Tibial nerve (tissue), 4 donors: Measurements from ENCODE around the gene QSOX2. TPM values are rescaled to one million over a fixed set of nuclear protein-coding genes. Genes with fewer than 3 reads are reported as not detected.

Experiments used
- DNase-seq, 2 donors: peaks; one replicate each; pipeline ENCODE4 v3.0.0-alpha.2; 2019; ENCODE audit warnings: low spot score in 2 of 2
- H3K27ac ChIP-seq, 4 donors: fragments of 200-600 bp; sonication (generic) in 3 of 4; one replicate each; pipeline ENCODE4 v1.5.1; 2017 to 2019; ENCODE audit warnings: mild to moderate bottlenecking in 1 of 4
- H3K27me3 ChIP-seq, 2 donors: fragments of 200-600 bp; sonication (generic) in 1 of 2; one replicate each; pipeline versions ENCODE4 v1.5.1 to v1.6.0; 2017 to 2019
- H3K36me3 ChIP-seq, 3 donors: fragments of 200-600 bp; sonication (generic); one replicate each; pipeline ENCODE4 v1.5.1; 2018 to 2019
- H3K4me1 ChIP-seq, 4 donors: fragments of 200-600 bp; sonication (generic) in 3 of 4; one replicate each; pipeline ENCODE4 v1.5.1; 2017 to 2019
- H3K4me3 ChIP-seq, 4 donors: fragments of 200-600 bp; sonication (generic) in 3 of 4; one replicate each; pipeline ENCODE4 v1.5.1; 2017 to 2019; ENCODE audit warnings: mild to moderate bottlenecking in 1 of 4, moderate library complexity in 1 of 4
- H3K9me3 ChIP-seq, 4 donors: fragments of 200-600 bp; sonication (generic) in 3 of 4; one replicate each; pipeline ENCODE4 v1.5.1; 2017 to 2019
- EP300 ChIP-seq, 2 donors: sonication (generic); formaldehyde crosslinking; IDR thresholded peaks; one replicate each; pipeline ENCODE4 v1.6.1; 2017; ENCODE audit warnings: antibody characterized with exemption in 2 of 2, mild to moderate bottlenecking in 1 of 2
- POLR2A ChIP-seq, 2 donors: fragments of 450-650 bp; IDR thresholded peaks; one replicate each; pipeline ENCODE4 v1.6.1; 2017; ENCODE audit warnings: antibody characterized with exemption in 2 of 2, mild to moderate bottlenecking in 2 of 2, moderate library complexity in 2 of 2
- WGBS, 2 donors: methylation state at CpG; one replicate each; pipeline ENCODE4 v1.1.5; 2018; 5-methylcytosine and 5-hydroxymethylcytosine counted together
- total RNA-seq, 4 donors: library from RNA; depleted of rRNA; stranded (reverse); fragments of >200 nt; gene quantifications; one replicate each; pipeline ENCODE4 v1.1.0, GENCODE V29; 2016
- TF ChIP-seq, protein P1 (sequence below), 5 experiments: fragments of 200-600 bp in 3 of 5; fragments of 450-650 bp in 2 of 5; sonication (generic) in 3 of 5; IDR thresholded peaks; one replicate each; pipeline ENCODE4 v1.5.1; 2016 to 2019; ENCODE audit warnings: antibody characterized with exemption in 5 of 5, mild to moderate bottlenecking in 3 of 5, moderate library complexity in 2 of 5

Gene QSOX2
- total RNA-seq, 4 donors from 2014 or later: 10.2 to 16.8 (median 11.8) TPM

DNA sequence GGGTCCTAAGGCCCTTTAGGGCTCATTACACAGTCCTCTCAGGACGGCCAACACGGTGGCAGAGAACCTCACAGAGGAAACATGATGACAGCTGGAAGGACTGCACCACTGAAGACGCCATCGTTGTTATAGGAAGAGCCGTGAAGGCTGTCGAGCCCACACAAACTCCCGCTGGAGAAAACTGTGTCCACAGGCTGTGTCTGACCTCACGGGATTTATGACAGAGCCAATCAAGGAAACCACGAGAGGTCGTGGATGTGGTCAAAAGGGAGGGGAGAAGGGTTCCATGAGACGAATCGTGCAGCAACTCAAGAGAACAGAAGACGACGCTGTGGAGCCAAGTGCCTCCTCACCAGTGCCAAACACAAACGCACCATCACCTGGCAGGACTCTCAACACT is 12.2 kb downstream of the QSOX2 start:
- no peaks in the 10 kb centered on the region for H3K9me3 ChIP-seq
- WGBS, 2 donors: 73 to 75% methylated on average over 15 of the region's 15 CpGs
- peaks cover 0 to 50% (median 0%) of the 10 kb centered on the region in 3 donors for H3K36me3 ChIP-seq

DNA sequence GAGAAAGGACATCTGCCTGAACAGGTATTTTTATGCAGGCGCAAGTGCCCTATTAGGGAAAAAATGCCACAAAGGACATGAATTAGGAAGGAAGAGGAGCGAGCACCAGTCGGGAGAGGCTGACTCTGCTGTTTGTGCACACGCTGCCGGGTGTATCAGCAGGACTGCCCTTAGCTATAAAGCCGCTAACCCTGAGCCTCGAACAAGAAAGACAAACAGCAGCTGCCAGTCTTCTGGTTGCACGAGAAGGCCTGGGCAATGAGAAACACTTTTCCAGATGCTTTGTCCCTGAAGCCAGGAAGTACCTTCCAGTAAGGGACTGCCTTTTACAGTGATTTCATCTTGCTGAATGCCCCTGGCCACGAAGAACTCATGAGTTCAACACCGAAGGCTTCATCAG is 12.6 kb downstream of the QSOX2 start:
- TF ChIP-seq, protein P1, sequence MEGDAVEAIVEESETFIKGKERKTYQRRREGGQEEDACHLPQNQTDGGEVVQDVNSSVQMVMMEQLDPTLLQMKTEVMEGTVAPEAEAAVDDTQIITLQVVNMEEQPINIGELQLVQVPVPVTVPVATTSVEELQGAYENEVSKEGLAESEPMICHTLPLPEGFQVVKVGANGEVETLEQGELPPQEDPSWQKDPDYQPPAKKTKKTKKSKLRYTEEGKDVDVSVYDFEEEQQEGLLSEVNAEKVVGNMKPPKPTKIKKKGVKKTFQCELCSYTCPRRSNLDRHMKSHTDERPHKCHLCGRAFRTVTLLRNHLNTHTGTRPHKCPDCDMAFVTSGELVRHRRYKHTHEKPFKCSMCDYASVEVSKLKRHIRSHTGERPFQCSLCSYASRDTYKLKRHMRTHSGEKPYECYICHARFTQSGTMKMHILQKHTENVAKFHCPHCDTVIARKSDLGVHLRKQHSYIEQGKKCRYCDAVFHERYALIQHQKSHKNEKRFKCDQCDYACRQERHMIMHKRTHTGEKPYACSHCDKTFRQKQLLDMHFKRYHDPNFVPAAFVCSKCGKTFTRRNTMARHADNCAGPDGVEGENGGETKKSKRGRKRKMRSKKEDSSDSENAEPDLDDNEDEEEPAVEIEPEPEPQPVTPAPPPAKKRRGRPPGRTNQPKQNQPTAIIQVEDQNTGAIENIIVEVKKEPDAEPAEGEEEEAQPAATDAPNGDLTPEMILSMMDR (IDR thresholded peaks at IDR 0.05): no peak
- TF ChIP-seq POLR2A (IDR thresholded peaks at IDR 0.05) (no peak), EP300 (IDR thresholded peaks at IDR 0.05) (no peak)

More for the DNA sequence above, 12.2 kb downstream of the QSOX2 start:
- DNase-seq: no peak
- TF ChIP-seq, protein P1 (IDR thresholded peaks at IDR 0.05): no peak
- TF ChIP-seq EP300 (IDR thresholded peaks at IDR 0.05) (no peak), POLR2A (IDR thresholded peaks at IDR 0.05) (no peak)
- Histone ChIP-seq H3K27me3 (no peaks in the 10 kb centered on the region), H3K4me1 (no peaks in the 10 kb centered on the region), H3K27ac (no peak overlapping the region), H3K4me3 (no peak overlapping the region)

DNA sequence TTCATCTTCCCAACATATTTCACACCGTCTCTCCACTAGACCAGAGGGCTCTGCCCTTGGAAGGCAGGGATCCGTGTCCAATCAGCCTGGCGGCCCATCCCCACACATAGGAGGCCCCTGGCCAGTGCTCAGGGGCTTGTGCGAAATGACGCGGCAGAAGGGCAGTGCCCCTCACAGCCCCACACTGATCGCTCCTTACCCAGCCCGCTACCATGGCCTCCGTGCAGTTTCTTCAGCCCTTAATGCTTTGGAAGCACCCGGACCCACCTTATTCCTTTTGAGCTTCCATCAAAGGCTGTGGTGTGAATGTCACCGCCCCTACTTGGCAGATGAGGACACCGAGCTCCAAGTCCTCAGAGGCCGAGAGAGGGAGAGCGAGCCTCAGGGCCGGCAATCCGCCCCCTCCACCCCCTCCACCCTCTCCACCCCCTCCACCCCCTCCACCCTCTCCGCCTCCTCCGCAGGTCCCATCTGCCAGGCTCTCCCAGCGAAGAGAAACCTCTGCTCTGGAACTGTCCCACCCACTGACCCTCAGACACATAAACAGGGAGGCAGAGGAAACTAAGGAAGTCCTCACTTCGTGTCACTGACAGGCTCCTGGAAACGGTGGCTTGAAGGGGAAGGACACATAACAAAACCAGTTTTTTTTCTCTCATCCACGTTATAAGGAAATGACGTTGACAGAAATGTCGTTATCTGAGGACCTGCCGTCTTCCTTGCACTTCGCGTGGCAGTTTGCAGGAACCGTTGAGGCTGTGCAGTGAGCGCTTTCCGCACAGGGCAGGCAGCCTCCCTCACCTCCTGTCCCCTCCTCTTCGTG is 13.9 kb downstream of the QSOX2 start:
- Histone ChIP-seq H3K27ac (no peak overlapping the region), H3K4me3 (no peak overlapping the region), H3K36me3 (peaks cover 0 to 45% (median 0%) of the 10 kb centered on the region in 3 donors), H3K4me1 (no peaks in the 10 kb centered on the region), H3K9me3 (no peaks in the 10 kb centered on the region), H3K27me3 (no peaks in the 10 kb centered on the region)
- WGBS, 2 donors: 79 to 80% methylated on average over 31 of the region's 31 CpGs
- DNase-seq: no peak
- TF ChIP-seq, protein P1 (IDR thresholded peaks at IDR 0.05): no peak
- TF ChIP-seq POLR2A (IDR thresholded peaks at IDR 0.05) (no peak), EP300 (IDR thresholded peaks at IDR 0.05) (no peak)

More for the DNA sequence above, 12.6 kb downstream of the QSOX2 start:
- DNase-seq: no peak
- WGBS, 2 donors: 68 to 70% methylated on average over 10 of the region's 10 CpGs
- Histone ChIP-seq H3K36me3 (peaks cover 0 to 50% (median 0%) of the 10 kb centered on the region in 3 donors), H3K4me3 (no peak overlapping the region), H3K4me1 (no peaks in the 10 kb centered on the region), H3K27me3 (no peaks in the 10 kb centered on the region), H3K9me3 (no peaks in the 10 kb centered on the region), H3K27ac (no peak overlapping the region)

DNA sequence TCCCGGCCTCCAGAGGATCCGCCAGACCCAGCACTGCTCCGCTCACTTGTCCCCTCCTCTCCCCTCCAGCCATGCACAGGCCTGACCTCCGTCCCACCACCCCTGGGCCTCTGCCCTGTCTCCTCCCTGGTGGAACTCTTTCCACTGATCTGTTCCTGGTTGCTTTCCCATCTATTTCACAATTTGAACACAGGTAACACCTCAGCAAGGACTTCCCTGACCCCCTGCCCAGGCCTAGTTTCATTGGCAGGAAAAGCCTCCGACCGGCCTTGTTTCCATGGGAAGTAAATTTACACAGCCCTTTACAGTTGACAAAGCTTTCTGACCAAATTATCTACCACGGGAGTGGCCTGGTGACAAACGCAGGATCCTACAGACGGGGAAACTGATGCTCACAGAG is 14.8 kb downstream of the QSOX2 start:
- Histone ChIP-seq H3K9me3 (no peaks in the 10 kb centered on the region), H3K4me3 (no peak overlapping the region), H3K36me3 (peaks cover 0 to 45% (median 0%) of the 10 kb centered on the region in 3 donors), H3K4me1 (no peaks in the 10 kb centered on the region), H3K27me3 (no peaks in the 10 kb centered on the region), H3K27ac (no peak overlapping the region)
- DNase-seq: no peak
- TF ChIP-seq EP300 (IDR thresholded peaks at IDR 0.05): no peak
- TF ChIP-seq, protein P1 (IDR thresholded peaks at IDR 0.05): no peak
- TF ChIP-seq POLR2A (IDR thresholded peaks at IDR 0.05): no peak
- WGBS, 2 donors: 86 to 89% methylated on average over 9 of the region's 9 CpGs

DNA sequence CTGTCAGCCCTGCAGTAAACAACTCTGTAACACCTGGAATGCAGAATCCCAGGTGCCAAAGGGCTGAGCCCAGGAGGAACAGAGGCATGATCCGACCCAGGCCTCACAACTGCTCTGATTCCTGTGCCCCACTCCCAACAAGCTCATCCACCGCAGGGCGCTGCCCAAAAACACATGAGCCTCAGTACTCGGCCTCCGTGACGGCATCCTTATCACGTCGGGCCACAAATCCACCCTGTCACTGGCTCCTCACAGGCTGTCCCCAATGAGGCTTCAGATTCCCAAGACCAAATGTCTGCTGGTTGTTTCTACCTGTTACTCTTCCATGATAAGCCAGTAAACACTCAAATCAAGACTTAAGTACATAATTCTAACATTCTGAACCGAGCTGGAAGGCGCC is 15.2 kb downstream of the QSOX2 start:
- H3K4me1 ChIP-seq: no peaks in the 10 kb centered on the region
- no peak overlapping the region for H3K4me3 ChIP-seq
- H3K9me3 ChIP-seq: no peaks in the 10 kb centered on the region
- H3K36me3 ChIP-seq: peaks cover 0 to 45% (median 0%) of the 10 kb centered on the region in 3 donors
- DNase-seq: no peak
- TF ChIP-seq EP300 (IDR thresholded peaks at IDR 0.05) (no peak), POLR2A (IDR thresholded peaks at IDR 0.05) (no peak)
- TF ChIP-seq, protein P1 (IDR thresholded peaks at IDR 0.05): no peak
- WGBS, 2 donors: 89 to 92% methylated on average over 10 of the region's 10 CpGs
- H3K27ac ChIP-seq: no peak overlapping the region
- H3K27me3 ChIP-seq: no peaks in the 10 kb centered on the region
